ENCODE data around the gene TMPRSS2. TPM values are rescaled to one million over a fixed set of nuclear protein-coding genes. Genes with fewer than 3 reads are reported as not detected.

Gene TMPRSS2
- total RNA-seq, 1 experiment from 2014 or later, result 1.1 TPM

GRCh38 chr21:41433566-41433965 is 74.4 kb downstream of the TMPRSS2 start:
- Histone ChIP-seq H3K4me2 (ENCODE audit: low read length) (no peak overlapping the region), H3K4me3 (replicated peaks in 1 of 2; ENCODE audit: low read depth in 1 of 2, low read length in 2 of 2) (no peak overlapping the region), H3K4me1 (ENCODE audit: control insufficient read depth in 1 of 2, insufficient read depth in 2 of 2, low read length in 2 of 2) (no peaks in the 10 kb centered on the region), H3K9ac (ENCODE audit: low read length) (no peak overlapping the region), H3K9me2 (ENCODE audit: insufficient read depth) (no peaks in the 10 kb centered on the region), H3K9me3 (ENCODE audit: control insufficient read depth in 1 of 2, insufficient read depth in 1 of 2, low read depth in 1 of 2, low read length in 2 of 2) (peaks cover 0 to 9% of the 10 kb centered on the region in 2 experiments; a peak in 2 of 4 replicates), H4K20me1 (ENCODE audit: insufficient read depth) (no peaks in the 10 kb centered on the region), H3K79me2 (ENCODE audit: insufficient read depth, low read length) (no peaks in the 10 kb centered on the region), H2AFZ (ENCODE audit: low read depth, low read length, poor library complexity, severe bottlenecking) (no peak overlapping the region), H3K36me3 (ENCODE audit: control insufficient read depth in 1 of 2, insufficient read depth in 2 of 2, low read length in 2 of 2) (no peaks in the 10 kb centered on the region), H3K27ac (ENCODE audit: low read depth, low read length) (no peak overlapping the region), H3K27me3 (ENCODE audit: insufficient read depth, low read length) (peaks cover 4% of the 10 kb centered on the region; the same call in 1 of the 2 replicates)
- intact Hi-C loops (cut with micrococcal nuclease), result no loop called here
- no peak for DNase-seq (ENCODE audit: low read depth, low spot score)
- ATAC-seq, result no peak
- ChIA-PET POLR2A (no interaction called here), RAD21 (ENCODE audit: low non-redundant PET in 1 of 2, low total read pairs in 2 of 2, uncharacterized antibody in 2 of 2, unreplicated experiment in 2 of 2) (no interaction called here), CTCF (no interaction called here)
- no peak for TF ChIP-seq SIN3A (IDR thresholded peaks at IDR 0.05; ENCODE audit: low read depth)
- TF ChIP-seq CBX3 (IDR thresholded peaks at IDR 0.05; ENCODE audit: low read depth), result no peak
- TF ChIP-seq ZBTB33 (IDR thresholded peaks at IDR 0.05; ENCODE audit: extremely low read depth, insufficient replicate concordance, low read length), result no peak
- TF ChIP-seq ATF3 (IDR thresholded peaks at IDR 0.05), result no peak
- no peak for TF ChIP-seq SP1 (IDR thresholded peaks at IDR 0.05; ENCODE audit: low read depth)
- no peak for TF ChIP-seq FOSL1 (IDR thresholded peaks at IDR 0.05; ENCODE audit: low read depth)
- no peak for TF ChIP-seq EGR1 (IDR thresholded peaks at IDR 0.05; ENCODE audit: low read depth)
- no TSS peak for BruUV-seq (replicated peaks)

Measured in HCT116 (cell line).